H1 (cell line): ENCODE data around the gene PPP1R14C. TPM values are rescaled to one million over a fixed set of nuclear protein-coding genes. Genes with fewer than 3 reads are reported as not detected.

ENCODE experiments used
- CTCF ChIA-PET: fragments of 300-600 bp; sonication (Branson Sonifier 250); formaldehyde crosslinking; loops from one replicate; lab custom pipeline; 2021; ENCODE audit not compliant: partially characterized antibody; lab: Charles Lee
- POLR2A ChIA-PET: fragments of 300-600 bp; sonication (Branson Sonifier 250); formaldehyde crosslinking; loops from one replicate; lab custom pipeline; 2021; ENCODE audit warnings: inconsistent platforms; ENCODE audit not compliant: partially characterized antibody; lab: Charles Lee
- DNase-seq, 2 experiments: peaks; one replicate each; pipeline versions ENCODE4 v3.0.0 to v3.0.0-alpha.2; 2010 to 2022; ENCODE audit warnings: low spot score in 2 of 2, low read depth in 1 of 2, mixed read lengths in 1 of 2
- FAIRE-seq: peaks from 2 replicates; lab custom pipeline; 2011; peaks lifted over from hg19 to GRCh38; lab: Jason Lieb, UNC
- H2AFZ ChIP-seq: 2 replicates; pipeline ENCODE4 v1.8.1; 2012; ENCODE audit warnings: low read length, inconsistent platforms
- H2AK5ac ChIP-seq: 2 replicates; pipeline ENCODE4 v1.6.1; 2013; ENCODE audit warnings: low read depth, low read length
- H2BK120ac ChIP-seq: replicated peaks from 2 replicates; pipeline ENCODE3; 2013; ENCODE audit warnings: low read depth, low read length, inconsistent platforms
- H2BK12ac ChIP-seq: 2 replicates; pipeline ENCODE4 v1.6.1; 2013; ENCODE audit warnings: low read depth, low read length
- H2BK15ac ChIP-seq: 2 replicates; pipeline ENCODE4 v1.6.1; 2013; ENCODE audit warnings: low read length
- H2BK20ac ChIP-seq: 2 replicates; pipeline ENCODE4 v1.6.1; 2013; ENCODE audit warnings: low read length
- H2BK5ac ChIP-seq: 2 replicates; pipeline ENCODE4 v1.6.1; 2013; ENCODE audit warnings: low read depth, low read length
- H3K14ac ChIP-seq: 2 replicates; pipeline ENCODE4 v1.6.1; 2013; ENCODE audit warnings: inconsistent platforms; ENCODE audit not compliant: insufficient read length
- H3K18ac ChIP-seq: 2 replicates; pipeline ENCODE4 v1.6.1; 2013; ENCODE audit warnings: low read length; ENCODE audit errors: extremely low read depth
- H3K23ac ChIP-seq: 2 replicates; pipeline ENCODE4 v1.6.1; 2013; ENCODE audit warnings: inconsistent platforms; ENCODE audit not compliant: insufficient read length
- H3K23me2 ChIP-seq: 2 replicates; pipeline ENCODE4 v1.6.1; 2013; ENCODE audit warnings: low read depth, low read length
- H3K27ac ChIP-seq: 2 replicates; pipeline ENCODE4 v1.6.1; 2011; ENCODE audit warnings: low read depth, low read length, inconsistent platforms
- H3K27me3 ChIP-seq, 4 experiments: replicated peaks in 1 of 4; 1 replicate in 1 of 4; 2 replicates in 3 of 4; pipeline versions ENCODE4 v1.6.1 to v1.8.1; 2011 to 2013; ENCODE audit warnings: low read length in 3 of 4, mild to moderate bottlenecking in 3 of 4, inconsistent platforms in 2 of 4, mixed read lengths in 2 of 4, moderate library complexity in 1 of 4; ENCODE audit not compliant: control insufficient read depth in 3 of 4, insufficient read depth in 3 of 4; ENCODE audit errors: extremely low read depth in 1 of 4
- H3K36me3 ChIP-seq, 4 experiments: 2 replicates each; pipeline versions ENCODE4 v1.6.1 to v1.8.1; 2011 to 2013; ENCODE audit warnings: mild to moderate bottlenecking in 4 of 4, low read length in 3 of 4, moderate library complexity in 2 of 4, control low read depth in 1 of 4, inconsistent platforms in 1 of 4; ENCODE audit not compliant: insufficient read depth in 4 of 4, control insufficient read depth in 2 of 4
- H3K4ac ChIP-seq: replicated peaks from 2 replicates; pipeline ENCODE3; 2013; ENCODE audit warnings: low read length, low read depth, mixed read lengths, inconsistent platforms; ENCODE audit not compliant: insufficient read length
- H3K4me1 ChIP-seq, 4 experiments: replicated peaks in 1 of 4; 1 replicate in 1 of 4; 2 replicates in 3 of 4; pipeline versions ENCODE4 v1.6.1 to v1.8.1; 2011 to 2013; ENCODE audit warnings: low read length in 3 of 4, inconsistent platforms in 2 of 4, mixed read lengths in 1 of 4; ENCODE audit not compliant: insufficient read depth in 4 of 4, control insufficient read depth in 3 of 4
- H3K4me2 ChIP-seq, 2 experiments: 2 replicates each; pipeline versions ENCODE4 v1.6.1 to v1.8.1; 2011 to 2013; ENCODE audit warnings: low read depth in 2 of 2, low read length in 2 of 2, control low read depth in 1 of 2, inconsistent platforms in 1 of 2, mild to moderate bottlenecking in 1 of 2; ENCODE audit not compliant: insufficient read depth in 1 of 2
- H3K4me3 ChIP-seq, 4 experiments: fragments of 200-600, 300-600 bp in 1 of 4; sonication (generic), shearing (Covaris generic), sonication (Bioruptor Twin) in 1 of 4; 2 replicates each; pipeline versions ENCODE4 v1.5.1 to v1.8.1; 2011 to 2016; ENCODE audit warnings: low read length in 4 of 4, low read depth in 3 of 4, control low read depth in 2 of 4, inconsistent platforms in 2 of 4, mild to moderate bottlenecking in 2 of 4, mixed read lengths in 1 of 4, moderate library complexity in 1 of 4; ENCODE audit not compliant: insufficient read depth in 2 of 4; ENCODE audit errors: extremely low read depth in 1 of 4
- H3K56ac ChIP-seq: replicated peaks from 2 replicates; pipeline ENCODE3; 2013; ENCODE audit warnings: low read depth, mild to moderate bottlenecking, mixed read lengths, low read length, inconsistent platforms; ENCODE audit not compliant: insufficient read length
- H3K79me1 ChIP-seq: 2 replicates; pipeline ENCODE4 v1.6.1; 2013; ENCODE audit warnings: low read depth, low read length, control low read depth
- H3K79me2 ChIP-seq, 2 experiments: 2 replicates each; pipeline versions ENCODE4 v1.6.1 to v1.8.1; 2012 to 2013; ENCODE audit warnings: low read length in 2 of 2, mild to moderate bottlenecking in 2 of 2, inconsistent platforms in 1 of 2; ENCODE audit not compliant: insufficient read depth in 2 of 2, control insufficient read depth in 1 of 2
- H3K9ac ChIP-seq, 4 experiments: replicated peaks in 1 of 4; 1 replicate in 1 of 4; 2 replicates in 3 of 4; pipeline versions ENCODE4 v1.6.1 to v1.8.1; 2011 to 2013; ENCODE audit warnings: low read depth in 3 of 4, low read length in 3 of 4, control low read depth in 2 of 4, mild to moderate bottlenecking in 2 of 4, moderate library complexity in 2 of 4, inconsistent platforms in 1 of 4; ENCODE audit errors: extremely low read depth in 1 of 4
- H3K9me3 ChIP-seq, 2 experiments: 2 replicates each; pipeline versions ENCODE4 v1.6.1 to v1.8.1; 2012 to 2013; ENCODE audit warnings: mild to moderate bottlenecking in 2 of 2, moderate library complexity in 2 of 2, control low read depth in 1 of 2, inconsistent platforms in 1 of 2, low read depth in 1 of 2, low read length in 1 of 2, mixed read lengths in 1 of 2; ENCODE audit not compliant: insufficient read depth in 2 of 2
- H4K20me1 ChIP-seq, 2 experiments: replicated peaks in 1 of 2; 2 replicates each; pipeline versions ENCODE3 to v1.8.1; 2011 to 2013; ENCODE audit warnings: inconsistent platforms in 2 of 2, low read length in 2 of 2, mild to moderate bottlenecking in 1 of 2; ENCODE audit not compliant: insufficient read depth in 2 of 2, control insufficient read depth in 1 of 2
- H4K5ac ChIP-seq: 2 replicates; pipeline ENCODE4 v1.6.1; 2013; ENCODE audit warnings: low read length, low read depth, mixed read lengths, inconsistent platforms; ENCODE audit not compliant: insufficient read length
- H4K8ac ChIP-seq: 2 replicates; pipeline ENCODE4 v1.8.0; 2013; ENCODE audit warnings: mild to moderate bottlenecking, moderate library complexity, low read length, inconsistent platforms; ENCODE audit not compliant: insufficient read depth; ENCODE audit errors: extremely low read depth
- H4K91ac ChIP-seq: replicated peaks from 2 replicates; pipeline ENCODE3; 2013; ENCODE audit warnings: low read length, mixed read lengths, inconsistent platforms; ENCODE audit not compliant: insufficient read length
- BACH1 ChIP-seq: IDR thresholded peaks from 2 replicates; pipeline ENCODE4 v1.6.1; 2012; ENCODE audit warnings: low read length, improper control_type of control experiment
- EP300 ChIP-seq, 2 experiments: IDR thresholded peaks; 1 replicate in 1 of 2; 2 replicates in 1 of 2; pipeline ENCODE4 v1.6.1; 2011 to 2012; ENCODE audit warnings: low read depth in 2 of 2, low read length in 2 of 2, mild to moderate bottlenecking in 2 of 2, borderline replicate concordance in 1 of 2, inconsistent platforms in 1 of 2, moderate library complexity in 1 of 2
- FOSL1 ChIP-seq: IDR thresholded peaks from 2 replicates; pipeline ENCODE4 v1.6.1; 2011; ENCODE audit warnings: mild to moderate bottlenecking, low read depth, low read length, moderate library complexity; ENCODE audit not compliant: insufficient read depth
- HDAC2 ChIP-seq, 2 experiments: fragments of 300-600 bp in 1 of 2; sonication (generic) in 1 of 2; IDR thresholded peaks; 2 replicates each; pipeline ENCODE4 v1.6.1; 2011 to 2012; ENCODE audit warnings: low read depth in 2 of 2, low read length in 2 of 2, mild to moderate bottlenecking in 2 of 2, moderate library complexity in 2 of 2, borderline replicate concordance in 1 of 2, inconsistent platforms in 1 of 2
- HDAC6 ChIP-seq: IDR thresholded peaks from one replicate; pipeline ENCODE4 v1.7.1; 2012; ENCODE audit warnings: low read depth, mild to moderate bottlenecking, inconsistent platforms, low read length, moderate library complexity
- KDM1A ChIP-seq: fragments of 200-600, 300-600 bp; sonication (generic); IDR thresholded peaks from 2 replicates; pipeline ENCODE4 v1.7.1; 2016; ENCODE audit warnings: mild to moderate bottlenecking, low read length, borderline replicate concordance
- POU5F1 ChIP-seq: IDR thresholded peaks from 2 replicates; pipeline ENCODE4 v1.6.1; 2011; ENCODE audit warnings: low read depth, mild to moderate bottlenecking, low read length, moderate library complexity
- RAD21 ChIP-seq, 2 experiments: IDR thresholded peaks in 1 of 2; conservative IDR thresholded peaks in 1 of 2; 2 replicates each; pipeline ENCODE4 v1.6.1; 2011; ENCODE audit warnings: low read depth in 2 of 2, low read length in 2 of 2, improper control_type of control experiment in 1 of 2, inconsistent platforms in 1 of 2, mild to moderate bottlenecking in 1 of 2, moderate library complexity in 1 of 2
- RFX5 ChIP-seq: IDR thresholded peaks from 2 replicates; pipeline ENCODE4 v1.6.1; 2011; ENCODE audit warnings: low read depth, low read length, improper control_type of control experiment, borderline replicate concordance
- WGBS, 2 experiments: shearing (Covaris generic) in 1 of 2; methylation state at CpG; one replicate each; pipeline versions ENCODE4 v1.1.6 to v1.1.7; 2013 to 2015; ENCODE audit warnings: low lambda C conversion rate in 2 of 2, mixed read lengths in 2 of 2, inconsistent platforms in 1 of 2, low coverage in 1 of 2, missing lambda C conversion rate in 1 of 2; ENCODE audit not compliant: insufficient replicate concordance in 2 of 2, insufficient coverage in 1 of 2, insufficient read length in 1 of 2; ENCODE audit errors: extremely low coverage in 1 of 2, missing lambda C conversion rate in 1 of 2; 5-methylcytosine and 5-hydroxymethylcytosine counted together
- polyA plus RNA-seq, 7 experiments: library from polyadenylated mRNA; depleted of rRNA in 3 of 7; stranded (reverse) in 5 of 7; unstranded in 2 of 7; fragments of >200 nt in 5 of 7; fragments of 200-250 nt in 2 of 7; gene quantifications; 1 replicate in 5 of 7; 2 replicates in 1 of 7; 4 replicates in 1 of 7; pipeline versions ENCODE4 v1.2.1 to v1.2.3, GENCODE V29; 2011 to 2013; ENCODE audit warnings: missing spikeins in 2 of 7, mixed read lengths in 2 of 7
- total RNA-seq: library from RNA; stranded (reverse); fragmentation: NEBNext Ultra II Directional; extraction: Animal tissue kit (Norgen Biotek cat#: 25700); gene quantifications from 2 replicates; pipeline ENCODE4 v1.2.1, GENCODE V29; 2021
- TF ChIP-seq, protein P1 (sequence below): IDR thresholded peaks from 2 replicates; pipeline ENCODE4 v1.6.1; 2012; ENCODE audit warnings: inconsistent platforms
- TF ChIP-seq, protein P2 (sequence below): IDR thresholded peaks from 2 replicates; pipeline ENCODE4 v1.6.1; 2011; ENCODE audit warnings: low read length, improper control_type of control experiment

Gene PPP1R14C
- total and polyA plus RNA-seq, 2 of the 8 experiments (the other 6 are each of a cell fraction or from before 2014, with no cell fraction given) = 0.30 to 0.61 TPM

DNA sequence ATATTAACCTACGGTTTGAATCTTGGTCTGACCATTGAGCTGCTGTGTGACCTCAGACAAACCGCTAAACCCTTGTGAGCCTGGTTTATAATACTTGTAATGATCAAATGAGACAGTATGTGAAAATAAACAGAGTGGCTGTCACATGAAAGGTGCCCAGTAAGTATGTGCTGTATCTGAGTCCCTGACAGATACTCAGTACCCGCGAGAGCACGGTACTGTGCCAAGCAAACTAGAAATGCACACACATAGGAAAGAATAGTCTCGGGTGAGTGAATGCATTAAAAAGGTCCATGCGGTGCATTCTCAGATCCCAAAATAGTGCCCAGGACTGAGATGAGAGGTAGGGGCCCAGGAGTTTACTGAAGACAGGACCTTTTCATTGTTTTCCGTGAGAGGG lies 93.3 kb downstream of the PPP1R14C start:
- Histone ChIP-seq H3K9me3 (0 out of 4 replicates have a peak, but pooled peaks cover 0 to 2% of the 10 kb centered on the region in 2 experiments), H3K79me2 (no peaks in the 10 kb centered on the region), H3K9ac (no peak overlapping the region), H2BK120ac (no peak overlapping the region), H3K23me2 (no peaks in the 10 kb centered on the region; the same call in 1 of the 2 replicates), H2BK5ac (no peak overlapping the region), H2AFZ (no peak overlapping the region), H2AK5ac (no peak overlapping the region), H3K4me3 (no peak overlapping the region), H3K4me2 (no peak overlapping the region), H3K56ac (no peak overlapping the region), H3K27ac (no peak overlapping the region), H4K5ac (no peak overlapping the region), H3K27me3 (no peaks in the 10 kb centered on the region), H2BK12ac (no peak overlapping the region), H3K4me1 (no peaks in the 10 kb centered on the region), H3K36me3 (no peaks in the 10 kb centered on the region), H3K4ac (no peak overlapping the region), H3K23ac (no peak overlapping the region), H4K20me1 (no peaks in the 10 kb centered on the region), H2BK15ac (no peak overlapping the region), H4K8ac (no peak overlapping the region), H4K91ac (no peak overlapping the region), H2BK20ac (no peak overlapping the region), H3K79me1 (no peaks in the 10 kb centered on the region), H3K14ac (no peak overlapping the region), H3K18ac (no peak overlapping the region)
- no peak for DNase-seq
- 89% methylated on average over 8 of the region's 8 CpGs; no CpG with 5 or more reads in 1 of the 2 experiments for WGBS, 2 experiments
- ChIA-PET POLR2A (interaction anchor here (1.0 kb wide), 1 partner anchor 8 kb away, joined by 3 read pairs; no protein-coding TSS in a partner anchor), CTCF (interaction anchor here (0.8 kb wide), 1 partner anchor 120 kb away, joined by 3 read pairs; no protein-coding TSS in a partner anchor)
- FAIRE-seq = no peak
- TF ChIP-seq HDAC2 (IDR thresholded peaks at IDR 0.05; ENCODE audit: borderline replicate concordance in 1 of 2, low read depth in 2 of 2, low read length in 2 of 2) (no peak), EP300 (IDR thresholded peaks at IDR 0.05; ENCODE audit: borderline replicate concordance in 1 of 2, low read depth in 2 of 2, low read length in 2 of 2) (no peak), POU5F1 (no peak), RAD21 (IDR thresholded peaks at IDR 0.05 in 1 of 2, conservative IDR thresholded peaks at IDR 0.05 in 1 of 2; ENCODE audit: low read depth in 2 of 2, low read length in 2 of 2) (no peak), HDAC6 (no peak), KDM1A (no peak), BACH1 (no peak), RFX5 (no peak), FOSL1 (no peak)
- TF ChIP-seq, protein P1, sequence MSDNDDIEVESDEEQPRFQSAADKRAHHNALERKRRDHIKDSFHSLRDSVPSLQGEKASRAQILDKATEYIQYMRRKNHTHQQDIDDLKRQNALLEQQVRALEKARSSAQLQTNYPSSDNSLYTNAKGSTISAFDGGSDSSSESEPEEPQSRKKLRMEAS = no peak
- TF ChIP-seq, protein P2, sequence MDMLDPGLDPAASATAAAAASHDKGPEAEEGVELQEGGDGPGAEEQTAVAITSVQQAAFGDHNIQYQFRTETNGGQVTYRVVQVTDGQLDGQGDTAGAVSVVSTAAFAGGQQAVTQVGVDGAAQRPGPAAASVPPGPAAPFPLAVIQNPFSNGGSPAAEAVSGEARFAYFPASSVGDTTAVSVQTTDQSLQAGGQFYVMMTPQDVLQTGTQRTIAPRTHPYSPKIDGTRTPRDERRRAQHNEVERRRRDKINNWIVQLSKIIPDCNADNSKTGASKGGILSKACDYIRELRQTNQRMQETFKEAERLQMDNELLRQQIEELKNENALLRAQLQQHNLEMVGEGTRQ = no peak
